HG02571 (cell line): ENCODE results near the gene OR9A2.

Experiments used
- ATAC-seq: cut with Tn5 transposase; IDR thresholded peaks from one replicate; pipeline ENCODE4 v1.9.1; 2021; ENCODE audit warnings: mild to moderate bottlenecking, moderate library complexity; ENCODE audit not compliant: unreplicated experiment

The OR9A2 gene

DNA sequence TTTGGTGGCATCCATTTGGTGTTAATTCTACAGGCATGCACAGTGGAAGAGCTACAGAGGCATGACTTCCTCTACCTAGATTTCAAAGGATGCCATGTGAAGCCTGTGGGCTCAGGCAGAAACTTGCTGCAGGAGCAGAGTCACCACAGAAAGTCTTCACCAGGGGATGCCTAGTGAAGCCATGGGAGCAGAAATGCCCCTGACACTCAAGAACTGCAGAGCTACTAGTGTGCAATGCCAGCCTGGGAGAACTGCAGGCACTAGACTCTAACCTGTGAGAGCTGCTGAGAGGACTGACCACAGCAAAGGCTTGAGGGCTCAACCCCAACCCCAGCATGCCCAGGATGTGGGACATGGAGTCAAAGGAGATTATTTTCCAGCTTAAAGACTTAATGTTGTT is 3.9 kb downstream of the OR9A2 start:
- no peak for ATAC-seq

- ATAC-seq, result no peak
These were observed 8.0 kb downstream of the OR9A2 start for GRCh38 chr7:143018931-143019330.

DNA sequence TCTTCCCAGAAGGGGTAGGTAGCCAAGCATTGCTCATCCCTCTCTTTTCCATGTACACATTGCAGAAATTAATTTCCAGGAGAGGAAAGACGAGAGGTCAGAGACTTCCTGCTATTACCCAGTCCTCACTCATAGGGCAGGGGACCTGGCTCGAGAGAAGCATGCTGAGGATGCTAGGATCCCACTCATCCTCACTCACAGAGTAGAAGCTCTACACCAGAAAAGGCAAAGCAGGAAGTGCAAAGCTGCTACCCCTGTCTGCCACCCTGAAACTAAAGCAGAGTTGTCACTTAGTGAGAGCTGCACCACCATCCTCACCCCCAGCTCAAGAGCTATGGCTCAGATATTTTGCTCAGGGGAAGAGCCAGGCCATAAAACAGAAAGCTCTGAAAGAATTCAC is 9.9 kb downstream of the OR9A2 start:
- ATAC-seq, result no peak

GRCh38 chr7:143015926-143016490 is 10.9 kb downstream of the OR9A2 start:
- ATAC-seq, result no peak

GRCh38 chr7:143015084-143015483 is 11.8 kb downstream of the OR9A2 start:
- ATAC-seq, result peak; percentile 90

DNA sequence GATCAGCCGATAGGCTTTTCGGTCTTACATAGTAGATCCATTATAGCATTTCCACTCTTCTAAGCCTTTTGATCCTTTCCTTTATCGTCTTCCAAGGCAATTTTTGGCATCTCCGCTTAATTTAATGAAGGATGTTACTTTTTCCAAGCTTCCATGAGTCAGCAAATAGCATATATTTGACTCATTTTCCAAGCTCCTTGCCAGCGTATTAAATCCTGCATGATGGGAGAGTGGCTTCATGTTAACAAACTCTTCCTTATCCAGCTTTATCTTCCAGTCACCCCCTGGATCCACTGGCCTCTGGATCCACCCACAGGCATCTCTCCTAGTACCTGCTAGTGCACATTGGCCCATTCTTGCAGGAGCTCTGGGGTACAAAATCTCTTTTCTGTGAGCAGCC is 13.0 kb downstream of the OR9A2 start:
- ATAC-seq, result no peak

GRCh38 chr7:143013473-143013872 is 13.5 kb downstream of the OR9A2 start:
- ATAC-seq, result no peak

DNA sequence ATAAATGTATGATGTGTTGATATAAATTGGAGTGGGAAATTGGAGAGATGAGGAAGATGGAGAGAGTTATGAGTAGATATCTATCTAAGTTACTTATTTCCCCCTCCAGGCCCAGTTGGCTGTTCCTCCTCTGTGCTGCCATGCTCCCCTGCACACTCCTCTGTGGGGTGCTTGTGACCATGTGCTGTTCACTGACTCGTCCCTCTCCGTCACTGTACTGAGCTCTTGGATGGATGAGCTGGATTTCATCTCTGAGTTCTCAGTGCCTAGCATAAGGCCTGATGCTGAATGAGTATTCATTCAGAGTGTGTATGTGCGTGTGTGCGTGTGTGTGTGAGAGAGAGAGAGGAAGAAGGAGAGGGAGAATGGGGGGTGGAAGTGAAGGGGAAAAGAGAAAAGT is 14.5 kb downstream of the OR9A2 start:
- ATAC-seq, result no peak

DNA sequence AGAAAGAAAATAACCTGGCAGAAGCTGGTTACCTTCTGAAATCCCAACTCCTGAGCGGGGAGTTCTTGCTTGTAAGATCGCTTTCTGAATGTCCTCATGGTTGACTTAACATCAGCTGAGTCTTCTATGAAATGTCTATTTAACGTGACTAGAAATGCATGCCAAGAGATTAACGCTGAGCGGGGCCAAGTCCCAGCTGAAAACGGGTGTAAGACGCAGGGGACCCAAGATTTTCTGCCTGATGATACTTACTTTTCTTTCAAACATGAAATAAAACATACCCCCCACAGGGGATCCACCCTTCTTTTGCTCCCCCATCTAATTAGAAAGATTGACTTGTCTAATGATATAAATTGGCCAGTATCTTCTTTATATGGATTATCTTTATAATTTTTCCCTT is 14.9 kb downstream of the OR9A2 start:
- no peak for ATAC-seq

GRCh38 chr7:143008007-143008901 is 18.7 kb downstream of the OR9A2 start:
- ATAC-seq, result peak; percentile 87

DNA sequence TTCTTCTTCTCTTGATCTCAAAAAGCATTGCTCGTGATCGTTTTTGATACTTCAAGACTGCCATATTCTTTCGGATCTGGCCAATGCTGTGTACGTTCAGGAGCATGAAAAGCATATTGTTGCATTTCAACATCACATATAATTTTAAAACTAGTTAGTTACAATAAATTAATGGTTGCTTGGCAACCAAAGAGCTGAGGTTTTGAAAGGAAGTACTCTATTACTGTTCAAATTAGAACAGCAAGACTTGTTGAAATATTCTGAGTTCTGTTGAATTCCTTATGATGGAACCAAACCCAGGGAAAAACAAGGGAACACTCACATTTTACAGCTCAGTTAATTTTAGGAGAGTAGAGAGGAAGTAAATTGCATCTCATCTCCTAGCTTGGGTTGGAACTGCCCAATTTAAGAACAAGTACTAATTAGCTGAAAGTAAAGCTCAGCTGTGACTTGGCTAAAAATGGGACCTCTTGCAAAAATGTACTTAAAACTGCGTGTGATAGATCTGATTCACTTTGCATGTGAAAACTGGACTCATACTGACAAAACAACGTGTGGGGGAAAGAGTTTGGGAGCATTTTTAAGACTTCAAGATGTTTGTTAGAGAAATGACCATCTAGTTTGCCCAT is 21.2 kb downstream of the OR9A2 start:
- no peak for ATAC-seq

DNA sequence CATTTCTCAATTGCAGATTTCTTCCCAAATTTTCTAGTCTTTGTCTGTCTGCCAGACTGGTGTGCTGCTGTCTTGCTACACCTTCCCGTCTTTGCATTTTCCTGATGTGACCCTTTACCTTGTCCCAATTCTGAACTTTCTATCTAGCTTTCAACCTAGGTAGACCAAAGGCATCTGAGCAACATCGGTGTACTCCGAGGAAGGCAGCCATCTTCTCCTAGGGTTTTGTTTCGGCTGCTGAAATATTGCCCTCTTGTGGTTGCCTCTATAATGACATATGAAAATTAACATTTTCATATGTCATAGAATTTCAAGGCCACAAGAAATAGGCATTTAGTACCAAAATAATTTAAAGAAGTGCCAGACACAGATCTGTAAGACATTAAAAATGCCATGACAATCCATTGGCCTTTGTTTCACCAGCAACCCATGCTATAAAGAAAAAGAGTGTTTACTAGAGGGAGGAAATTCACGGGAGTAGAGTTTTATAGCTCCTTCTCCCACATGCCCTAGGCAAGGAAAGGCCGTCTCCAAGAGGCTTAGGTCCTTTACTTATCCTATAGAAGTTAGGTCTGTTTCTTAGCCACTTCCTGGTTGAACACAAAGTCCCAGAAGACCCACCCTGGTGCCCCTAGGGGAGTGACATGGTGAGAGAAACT is 23.4 kb downstream of the OR9A2 start:
- peak; percentile 58 for ATAC-seq

DNA sequence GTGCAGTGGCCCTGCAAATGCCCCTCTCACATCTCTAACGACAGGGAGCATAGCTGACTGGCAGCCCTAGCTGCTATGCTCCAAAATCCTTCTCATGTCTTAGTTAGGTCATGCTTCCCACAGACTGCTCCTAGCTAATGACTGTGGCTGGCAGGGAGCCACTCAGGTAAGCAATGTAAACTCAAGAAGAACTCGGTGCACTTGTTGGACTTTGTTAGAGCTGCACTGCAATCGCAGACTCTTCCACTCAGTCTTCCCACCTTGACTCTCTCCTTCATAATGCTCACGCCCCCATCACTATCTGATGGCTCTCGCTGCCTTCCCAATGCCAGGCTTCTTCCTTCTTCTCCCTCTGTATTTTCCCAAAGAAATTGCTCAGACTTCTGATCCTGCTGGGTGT is 24.0 kb downstream of the OR9A2 start:
- ATAC-seq, result no peak

GRCh38 chr7:143002106-143002505 is 24.8 kb downstream of the OR9A2 start:
- no peak for ATAC-seq

DNA sequence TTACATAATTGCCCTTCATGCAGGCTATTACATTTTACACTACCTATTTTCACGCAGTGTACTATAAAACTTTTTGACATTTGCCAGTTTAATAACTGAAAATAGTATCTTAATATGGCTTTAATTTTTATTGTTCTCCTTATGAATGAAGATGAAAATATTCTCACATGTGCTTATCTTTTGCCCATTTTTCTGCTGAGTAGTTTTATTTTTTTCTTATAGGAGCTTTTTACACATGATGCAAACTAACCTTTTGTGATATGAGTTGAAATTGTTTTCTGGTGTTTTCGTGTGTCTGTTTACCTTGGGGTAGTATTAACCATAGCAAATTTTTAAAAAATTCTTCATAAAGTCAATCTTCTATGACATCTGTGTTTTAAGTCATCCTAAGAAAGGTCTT is 26.3 kb downstream of the OR9A2 start:
- no peak for ATAC-seq

GRCh38 chr7:142999793-143000192 is 27.1 kb downstream of the OR9A2 start:
- ATAC-seq, result no peak

DNA sequence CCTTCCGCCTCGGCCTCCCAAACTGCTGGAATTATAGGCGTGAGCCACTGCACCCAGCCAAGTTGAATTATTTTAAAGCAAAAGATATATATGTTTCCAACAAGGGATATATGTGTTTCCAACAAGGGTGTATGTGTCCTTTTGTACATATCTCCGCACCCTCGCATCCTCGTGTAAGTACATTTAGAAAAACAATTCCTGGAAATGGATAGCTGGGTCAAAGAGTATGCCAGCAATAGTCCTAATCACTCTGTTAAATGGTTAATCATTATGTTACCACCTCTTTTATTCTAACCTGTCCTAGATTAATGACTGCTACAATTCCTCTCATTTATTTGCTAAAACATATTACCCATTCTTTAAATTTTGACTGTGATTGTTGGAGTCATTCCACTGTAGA is 28.0 kb downstream of the OR9A2 start:
- no peak for ATAC-seq

GRCh38 chr7:142997456-142997989 is 29.4 kb downstream of the OR9A2 start:
- ATAC-seq, result no peak

- no peak for ATAC-seq
These were observed 34.5 kb downstream of the OR9A2 start for GRCh38 chr7:142992427-142992826.

GRCh38 chr7:142984297-142984696 is 42.6 kb downstream of the OR9A2 start:
- ATAC-seq, result no peak

- no peak for ATAC-seq
These were observed 43.1 kb downstream of the OR9A2 start for GRCh38 chr7:142983825-142984224.
